Left ventricle myocardium inferior (tissue), 1 donor: ENCODE results near the gene SNX9. TPM values are rescaled to one million over a fixed set of nuclear protein-coding genes. Genes with fewer than 3 reads are reported as not detected.

ENCODE experiments used
- DNase-seq: peaks from one replicate; pipeline ENCODE4 v3.0.0-alpha.2; 2020
- H3K27ac ChIP-seq: fragments of 200-600 bp; replicated peaks from 2 replicates; pipeline ENCODE4 v1.8.0; 2021
- H3K27me3 ChIP-seq: fragments of 200-600 bp; 2 replicates; pipeline ENCODE4 v1.8.0; 2021; ENCODE audit warnings: low read depth
- H3K36me3 ChIP-seq: fragments of 200-600 bp; 2 replicates; pipeline ENCODE4 v1.8.0; 2021
- H3K4me1 ChIP-seq: fragments of 200-600 bp; 2 replicates; pipeline ENCODE4 v1.8.0; 2021
- H3K4me3 ChIP-seq: fragments of 200-600 bp; 2 replicates; pipeline ENCODE4 v1.8.0; 2021; ENCODE audit warnings: mild to moderate bottlenecking, moderate library complexity
- H3K9me3 ChIP-seq: fragments of 200-600 bp; replicated peaks from 2 replicates; pipeline ENCODE4 v1.8.0; 2021
- CTCF ChIP-seq: fragments of 200-600 bp; IDR thresholded peaks from 2 replicates; pipeline ENCODE4 v1.8.0; 2021; ENCODE audit warnings: antibody characterized with exemption, mild to moderate bottlenecking, borderline replicate concordance
- intact Hi-C: fragments of 100-400 bp; cut with micrococcal nuclease; formaldehyde crosslinking; loops from one replicate; pipeline ENCODE4 v1.11.0; 2022
- total RNA-seq: library from RNA; stranded (reverse); fragmentation: NEBNext Ultra II Directional; extraction: Animal tissue kit (Norgen Biotek cat#: 25700); gene quantifications from one replicate; pipeline ENCODE4 v1.2.1, GENCODE V29; 2021
- donor health status: DM: no; HTN: yes; CAD: no; lungs with severe emphysema.

Gene SNX9
- total RNA-seq, 1 donor from 2014 or later: 31.9 TPM

- no peak for DNase-seq
- peak overlapping the region; percentile 37 for H3K27ac ChIP-seq
- TF ChIP-seq CTCF: no peak
- H3K27me3 ChIP-seq: no peaks in the 10 kb centered on the region
- intact Hi-C loops: loop anchor here (5.0 kb wide), 1 partner anchor 112 kb away; no protein-coding TSS in a partner anchor
- H3K4me3 ChIP-seq: no peak overlapping the region
- H3K4me1 ChIP-seq: peaks cover 39% of the 10 kb centered on the region
- H3K36me3 ChIP-seq: peaks cover 23% of the 10 kb centered on the region
- no peaks in the 10 kb centered on the region for H3K9me3 ChIP-seq
Observed at GRCh38 chr6:157869673-157870302, 46.7 kb downstream of the SNX9 start.

- Histone ChIP-seq H3K27me3 (no peaks in the 10 kb centered on the region), H3K4me3 (no peak overlapping the region), H3K36me3 (peaks cover 62% of the 10 kb centered on the region), H3K27ac (no peak overlapping the region), H3K9me3 (no peaks in the 10 kb centered on the region), H3K4me1 (peaks cover 9% of the 10 kb centered on the region)
- peak; percentile 81 for TF ChIP-seq CTCF
- peak; percentile 73 for DNase-seq
- intact Hi-C loops: loop anchor here (5.0 kb wide), 1 partner anchor 117 kb away; no protein-coding TSS in a partner anchor
Observed at GRCh38 chr6:157873735-157874344, 50.8 kb downstream of the SNX9 start.

GRCh38 chr6:157877149-157877548, 54.1 kb downstream of the SNX9 start:
- TF ChIP-seq CTCF: no peak
- intact Hi-C loops: no loop called here

GRCh38 chr6:157877573-157878438, 54.8 kb downstream of the SNX9 start:
- intact Hi-C loops: no loop called here
- no peak for DNase-seq
- Histone ChIP-seq H3K27ac (no peak overlapping the region), H3K4me1 (peaks cover 5% of the 10 kb centered on the region), H3K9me3 (no peaks in the 10 kb centered on the region), H3K36me3 (peaks cover 57% of the 10 kb centered on the region), H3K27me3 (no peaks in the 10 kb centered on the region), H3K4me3 (no peak overlapping the region)
- TF ChIP-seq CTCF: no peak

More at GRCh38 chr6:157877149-157877548, 54.1 kb downstream of the SNX9 start:
- no peak overlapping the region for H3K27ac ChIP-seq
- no peak overlapping the region for H3K4me3 ChIP-seq
- peaks cover 54% of the 10 kb centered on the region for H3K36me3 ChIP-seq
- no peaks in the 10 kb centered on the region for H3K9me3 ChIP-seq
- no peak for DNase-seq
- H3K27me3 ChIP-seq: no peaks in the 10 kb centered on the region
- peaks cover 5% of the 10 kb centered on the region for H3K4me1 ChIP-seq

- Histone ChIP-seq H3K27me3 (no peaks in the 10 kb centered on the region), H3K9me3 (no peaks in the 10 kb centered on the region), H3K27ac (no peak overlapping the region), H3K4me1 (peaks cover 5% of the 10 kb centered on the region), H3K36me3 (peaks cover 52% of the 10 kb centered on the region), H3K4me3 (no peak overlapping the region)
- no peak for DNase-seq
- TF ChIP-seq CTCF: no peak
- intact Hi-C loops: no loop called here
Observed at GRCh38 chr6:157879034-157879872, 56.2 kb downstream of the SNX9 start.
